ENCODE data around the gene GNAS-AS1.

GRCh38 chr20:58854638-58855471 lies 4.2 kb upstream of the GNAS-AS1 start:
- TF ChIP-seq, protein P1, sequence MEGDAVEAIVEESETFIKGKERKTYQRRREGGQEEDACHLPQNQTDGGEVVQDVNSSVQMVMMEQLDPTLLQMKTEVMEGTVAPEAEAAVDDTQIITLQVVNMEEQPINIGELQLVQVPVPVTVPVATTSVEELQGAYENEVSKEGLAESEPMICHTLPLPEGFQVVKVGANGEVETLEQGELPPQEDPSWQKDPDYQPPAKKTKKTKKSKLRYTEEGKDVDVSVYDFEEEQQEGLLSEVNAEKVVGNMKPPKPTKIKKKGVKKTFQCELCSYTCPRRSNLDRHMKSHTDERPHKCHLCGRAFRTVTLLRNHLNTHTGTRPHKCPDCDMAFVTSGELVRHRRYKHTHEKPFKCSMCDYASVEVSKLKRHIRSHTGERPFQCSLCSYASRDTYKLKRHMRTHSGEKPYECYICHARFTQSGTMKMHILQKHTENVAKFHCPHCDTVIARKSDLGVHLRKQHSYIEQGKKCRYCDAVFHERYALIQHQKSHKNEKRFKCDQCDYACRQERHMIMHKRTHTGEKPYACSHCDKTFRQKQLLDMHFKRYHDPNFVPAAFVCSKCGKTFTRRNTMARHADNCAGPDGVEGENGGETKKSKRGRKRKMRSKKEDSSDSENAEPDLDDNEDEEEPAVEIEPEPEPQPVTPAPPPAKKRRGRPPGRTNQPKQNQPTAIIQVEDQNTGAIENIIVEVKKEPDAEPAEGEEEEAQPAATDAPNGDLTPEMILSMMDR (IDR thresholded peaks at IDR 0.05) = no peak
- TF ChIP-seq POLR2A (IDR thresholded peaks at IDR 0.05) = no peak

Measured in thyroid gland (tissue), 4 donors.